Stomach smooth muscle (tissue), 2 donors: ENCODE measurements around the gene GPALPP1.
"Not testable (repeated sequence)": the region's sequence is repeated elsewhere in the genome, so short reads cannot be mapped to it uniquely, and the experiment has no call there.

ENCODE experiments used
- H3K27ac ChIP-seq: one replicate; pipeline ENCODE4 v1.7.0; 2013; ENCODE audit warnings: mild to moderate bottlenecking, low read length, inconsistent platforms
- H3K27me3 ChIP-seq, 2 donors: one replicate each; pipeline ENCODE4 v1.7.0; 2013; ENCODE audit warnings: low read length in 2 of 2; ENCODE audit not compliant: insufficient read depth in 2 of 2, control insufficient read depth in 1 of 2
- H3K36me3 ChIP-seq, 2 donors: one replicate each; pipeline ENCODE4 v1.7.0; 2013; ENCODE audit warnings: low read length in 2 of 2; ENCODE audit not compliant: control insufficient read depth in 2 of 2, insufficient read depth in 2 of 2
- H3K4me1 ChIP-seq: one replicate; pipeline ENCODE4 v1.7.0; 2013; ENCODE audit warnings: low read length; ENCODE audit not compliant: control insufficient read depth, insufficient read depth
- H3K4me3 ChIP-seq, 2 donors: one replicate each; pipeline ENCODE4 v1.7.0; 2013; ENCODE audit warnings: low read length in 2 of 2
- H3K9ac ChIP-seq, 2 donors: one replicate each; pipeline ENCODE4 v1.7.0; 2013; ENCODE audit warnings: low read length in 2 of 2, mild to moderate bottlenecking in 1 of 2
- H3K9me3 ChIP-seq, 2 donors: one replicate each; pipeline ENCODE4 v1.7.0; 2013; ENCODE audit warnings: low read length in 2 of 2; ENCODE audit not compliant: control insufficient read depth in 2 of 2
- donor health status: healthy.
- donor health status: Pancreatic carcinoma.

The GPALPP1 gene

GRCh38 chr13:45004096-45004495, 14.8 kb downstream of the GPALPP1 start:
- H3K27me3 ChIP-seq: no peaks in the 10 kb centered on the region
- no peak overlapping the region for H3K27ac ChIP-seq
- peaks cover 14% of the 10 kb centered on the region in 2 donors for H3K36me3 ChIP-seq
- no peaks in the 10 kb centered on the region for H3K4me1 ChIP-seq
- no peak overlapping the region for H3K4me3 ChIP-seq
- no peaks in the 10 kb centered on the region for H3K9me3 ChIP-seq
- no peak overlapping the region for H3K9ac ChIP-seq

GRCh38 chr13:45007225-45007624, 17.9 kb downstream of the GPALPP1 start:
- Histone ChIP-seq H3K9ac (no peak overlapping the region), H3K27ac (no peak overlapping the region), H3K36me3 (peaks cover 25 to 35% of the 10 kb centered on the region in 2 donors)

GRCh38 chr13:45007823-45008222, 18.5 kb downstream of the GPALPP1 start:
- Histone ChIP-seq H3K9me3 (no peaks in the 10 kb centered on the region), H3K36me3 (peaks cover 19 to 30% of the 10 kb centered on the region in 2 donors)

More at GRCh38 chr13:45007225-45007624, 17.9 kb downstream of the GPALPP1 start:
- Histone ChIP-seq H3K9me3 (no peaks in the 10 kb centered on the region), H3K27me3 (no peaks in the 10 kb centered on the region), H3K4me3 (no peak overlapping the region), H3K4me1 (no peaks in the 10 kb centered on the region)

GRCh38 chr13:45011198-45011597, 21.9 kb downstream of the GPALPP1 start:
- Histone ChIP-seq H3K27me3 (no peaks in the 10 kb centered on the region), H3K4me1 (no peaks in the 10 kb centered on the region), H3K27ac (no peak overlapping the region), H3K9ac (no peak overlapping the region), H3K36me3 (peaks cover 21 to 41% of the 10 kb centered on the region in 2 donors), H3K9me3 (no peaks in the 10 kb centered on the region), H3K4me3 (no peak overlapping the region)

More at GRCh38 chr13:45007823-45008222, 18.5 kb downstream of the GPALPP1 start:
- H3K9ac ChIP-seq: no peak overlapping the region
- no peaks in the 10 kb centered on the region for H3K4me1 ChIP-seq
- no peak overlapping the region for H3K27ac ChIP-seq
- no peak overlapping the region for H3K4me3 ChIP-seq
- no peaks in the 10 kb centered on the region for H3K27me3 ChIP-seq

DNA sequence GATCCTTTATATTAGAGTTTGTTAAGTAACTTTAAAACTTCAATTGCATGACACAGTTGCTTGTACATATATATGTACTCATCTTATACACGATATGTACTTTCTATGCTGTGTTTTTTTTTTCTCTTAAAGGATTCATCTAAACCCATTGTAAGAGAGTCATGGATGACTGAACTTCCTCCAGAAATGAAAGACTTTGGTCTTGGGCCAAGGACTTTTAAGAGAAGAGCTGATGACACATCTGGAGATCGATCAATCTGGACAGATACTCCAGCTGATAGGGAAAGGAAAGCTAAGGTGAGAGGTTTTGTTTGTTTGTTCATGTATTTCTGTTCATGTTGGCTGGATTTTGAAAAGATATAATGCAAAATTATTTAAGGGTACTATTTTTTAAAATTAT, 26.0 kb downstream of the GPALPP1 start:
- Histone ChIP-seq H3K27me3 (no peaks in the 10 kb centered on the region), H3K9me3 (no peaks in the 10 kb centered on the region), H3K9ac (no peak overlapping the region), H3K4me1 (no peaks in the 10 kb centered on the region), H3K36me3 (peaks cover 18 to 33% of the 10 kb centered on the region in 2 donors), H3K4me3 (no peak overlapping the region), H3K27ac (no peak overlapping the region)

GRCh38 chr13:45016792-45017425, 27.6 kb downstream of the GPALPP1 start:
- Histone ChIP-seq H3K4me1 (no peaks in the 10 kb centered on the region), H3K9ac (no peak overlapping the region), H3K4me3 (no peak overlapping the region), H3K36me3 (peaks cover 10 to 35% of the 10 kb centered on the region in 2 donors), H3K27ac (no peak overlapping the region), H3K27me3 (no peaks in the 10 kb centered on the region), H3K9me3 (no peaks in the 10 kb centered on the region)

DNA sequence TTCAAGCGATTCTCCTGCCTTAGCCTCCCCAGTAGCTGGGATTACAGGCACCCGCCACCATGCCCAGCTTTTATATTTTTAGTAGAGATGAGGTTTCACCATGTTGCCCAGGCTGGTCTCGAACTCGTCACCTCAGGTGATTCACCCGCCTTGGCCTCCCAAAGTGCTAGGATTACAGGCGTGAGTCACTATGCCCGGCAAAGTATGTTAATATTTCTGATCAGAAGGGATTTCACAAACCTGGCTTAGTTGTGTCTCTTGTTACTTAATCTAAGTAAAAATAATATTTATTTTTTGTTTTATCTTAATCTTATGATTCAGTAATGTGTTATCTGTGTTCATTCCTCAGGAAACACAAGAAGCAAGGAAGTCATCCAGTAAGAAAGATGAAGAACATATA, 30.6 kb downstream of the GPALPP1 start:
- peaks cover 10 to 33% of the 10 kb centered on the region in 2 donors for H3K36me3 ChIP-seq
- H3K4me1 ChIP-seq, H3K9me3 ChIP-seq, H3K9ac ChIP-seq, H3K27me3 ChIP-seq, H3K4me3 ChIP-seq, H3K27ac ChIP-seq: not testable (repeated sequence)

DNA sequence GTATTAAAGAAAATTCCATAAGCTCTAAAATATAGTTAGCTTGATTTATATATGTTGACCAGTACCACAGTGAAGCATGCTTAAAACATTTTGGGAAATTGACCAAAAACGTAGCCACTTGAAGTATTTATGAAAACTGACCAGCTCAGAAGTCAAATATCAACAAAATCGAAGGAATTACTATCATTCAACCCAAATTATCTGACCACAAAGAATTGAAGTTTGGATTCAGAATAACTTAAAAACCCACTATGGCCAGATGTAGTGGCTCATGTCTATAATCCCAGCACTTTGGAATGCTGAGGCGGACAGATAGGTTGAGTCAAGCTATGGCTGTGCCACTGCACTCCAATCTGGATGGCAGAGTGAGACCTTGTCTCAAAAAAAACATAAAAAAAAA, 31.9 kb downstream of the GPALPP1 start:
- Histone ChIP-seq H3K9me3 (no peaks in the 10 kb centered on the region), H3K9ac (no peak overlapping the region), H3K27ac (no peak overlapping the region), H3K4me1 (no peaks in the 10 kb centered on the region), H3K4me3 (no peak overlapping the region), H3K36me3 (peaks cover 10 to 29% of the 10 kb centered on the region in 2 donors), H3K27me3 (no peaks in the 10 kb centered on the region)

DNA sequence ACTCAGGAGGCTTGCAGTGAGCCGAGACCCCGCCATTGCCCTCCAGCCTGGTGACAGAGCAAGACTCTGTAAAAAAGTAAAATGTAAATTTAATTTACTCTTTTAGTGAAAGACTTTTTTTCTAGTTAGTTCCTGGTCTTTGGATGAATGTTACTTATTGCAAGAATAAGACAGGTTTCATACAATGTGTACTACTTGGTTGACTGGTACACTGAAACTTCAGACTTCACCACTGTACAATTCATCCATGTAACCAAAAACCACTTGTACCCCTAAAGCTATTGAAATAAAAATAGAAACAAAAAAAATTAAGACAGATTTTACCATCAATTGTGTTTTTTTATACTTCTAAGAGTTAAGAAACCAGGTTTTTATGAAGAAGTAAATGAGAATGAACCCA, 35.5 kb downstream of the GPALPP1 start:
- H3K9me3 ChIP-seq: no peaks in the 10 kb centered on the region
- no peaks in the 10 kb centered on the region for H3K4me1 ChIP-seq
- H3K36me3 ChIP-seq: peaks cover 14 to 31% of the 10 kb centered on the region in 2 donors
- no peak overlapping the region for H3K27ac ChIP-seq
- no peak overlapping the region for H3K9ac ChIP-seq
- H3K27me3 ChIP-seq: no peaks in the 10 kb centered on the region
- no peak overlapping the region for H3K4me3 ChIP-seq

- Histone ChIP-seq H3K4me3 (no peak overlapping the region), H3K36me3 (peaks cover 3 to 6% of the 10 kb centered on the region in 2 donors)
These were observed 45.0 kb downstream of the GPALPP1 start for GRCh38 chr13:45034342-45034741.

GRCh38 chr13:45036206-45036605, 46.9 kb downstream of the GPALPP1 start:
- Histone ChIP-seq H3K27me3 (no peaks in the 10 kb centered on the region), H3K4me3 (no peak overlapping the region), H3K36me3 (peaks cover 3 to 6% of the 10 kb centered on the region in 2 donors), H3K27ac (no peak overlapping the region), H3K9me3 (no peaks in the 10 kb centered on the region), H3K9ac (no peak overlapping the region), H3K4me1 (no peaks in the 10 kb centered on the region)

More at GRCh38 chr13:45034342-45034741, 45.0 kb downstream of the GPALPP1 start:
- Histone ChIP-seq H3K27ac (no peak overlapping the region), H3K4me1 (no peaks in the 10 kb centered on the region), H3K9me3 (no peaks in the 10 kb centered on the region), H3K9ac (no peak overlapping the region), H3K27me3 (no peaks in the 10 kb centered on the region)
